ENCODE measurements around the gene MFRP. TPM values are rescaled to one million over a fixed set of nuclear protein-coding genes. Genes with fewer than 3 reads are reported as not detected.

The MFRP gene
- total and polyA plus RNA-seq, 9 donors: not detected

GRCh38 chr11:119366690-119367620 is 20.4 kb upstream of the MFRP start:
- no peak overlapping the region for H3K4me3 ChIP-seq (ENCODE audit: low read length)
- H3K27ac ChIP-seq (ENCODE audit: low read length): peak overlapping the region; percentile 91
- WGBS (ENCODE audit: insufficient coverage): 60% methylated on average over 8 of the region's 11 CpGs
- no peaks in the 10 kb centered on the region for H3K9me3 ChIP-seq (replicated peaks; ENCODE audit: control insufficient read depth, low read depth, low read length)
- peaks cover 11% of the 10 kb centered on the region for H3K27me3 ChIP-seq (ENCODE audit: control insufficient read depth, insufficient read depth, low read length)
- H3K36me3 ChIP-seq (ENCODE audit: control insufficient read depth, insufficient read depth, low read length): peaks cover 2% of the 10 kb centered on the region
- no peak for DNase-seq
- peaks cover 91% of the 10 kb centered on the region for H3K4me1 ChIP-seq (ENCODE audit: control insufficient read depth, insufficient read depth, low read length)

- peak overlapping the region; percentile 75 for H3K27ac ChIP-seq (ENCODE audit: low read length)
Observed at GRCh38 chr11:119365071-119365591, 18.6 kb upstream of the MFRP start.

DNA sequence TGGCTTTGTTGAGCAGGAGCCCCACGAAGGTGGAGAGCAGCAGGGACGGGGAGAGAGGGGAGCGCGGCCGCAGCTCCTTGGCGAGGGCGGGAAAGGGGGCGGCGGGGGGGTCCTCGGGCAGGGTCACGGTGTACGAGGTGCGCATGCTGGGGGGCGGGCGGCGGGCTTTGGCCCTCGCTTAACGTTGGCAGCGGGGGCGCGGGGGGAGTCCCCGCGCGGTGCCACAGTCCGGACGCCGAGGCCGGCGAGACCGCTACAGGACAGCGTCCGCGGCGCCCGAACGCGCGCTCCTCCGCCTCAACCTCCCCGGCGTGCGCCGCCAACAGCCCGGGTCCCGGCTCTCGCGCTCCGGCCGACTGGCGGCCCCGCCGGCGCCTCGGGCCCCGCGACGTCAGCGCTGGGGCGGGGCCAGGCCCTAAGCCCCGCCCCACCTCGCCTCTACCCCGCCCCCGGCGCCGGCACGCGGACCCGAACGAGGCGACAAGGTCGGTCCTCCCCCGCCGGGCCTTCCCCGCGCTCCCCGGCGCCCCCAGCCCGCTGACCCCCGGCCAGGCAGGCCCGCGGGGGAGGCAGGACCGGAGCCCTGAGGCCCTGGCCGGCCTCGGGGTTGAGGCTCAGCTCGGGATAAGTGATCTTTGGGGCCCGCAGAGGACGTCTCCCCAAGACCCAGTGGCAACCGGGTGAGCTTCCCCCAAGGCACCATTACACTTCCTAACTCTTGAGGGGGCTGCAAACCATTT is 17.5 kb upstream of the MFRP start:
- Histone ChIP-seq H3K36me3 (ENCODE audit: control insufficient read depth, insufficient read depth, low read length) (peaks cover 12% of the 10 kb centered on the region), H3K4me1 (ENCODE audit: control insufficient read depth, insufficient read depth, low read length) (peaks cover 82% of the 10 kb centered on the region)

More at GRCh38 chr11:119365071-119365591, 18.6 kb upstream of the MFRP start:
- DNase-seq: no peak
- H3K4me1 ChIP-seq (ENCODE audit: control insufficient read depth, insufficient read depth, low read length): peaks cover 86% of the 10 kb centered on the region
- H3K4me3 ChIP-seq (ENCODE audit: low read length): no peak overlapping the region
- H3K9me3 ChIP-seq (replicated peaks; ENCODE audit: control insufficient read depth, low read depth, low read length): no peaks in the 10 kb centered on the region
- H3K27me3 ChIP-seq (ENCODE audit: control insufficient read depth, insufficient read depth, low read length): peaks cover 11% of the 10 kb centered on the region
- H3K36me3 ChIP-seq (ENCODE audit: control insufficient read depth, insufficient read depth, low read length): peaks cover 2% of the 10 kb centered on the region
- WGBS (ENCODE audit: insufficient coverage): 82% methylated on average over 4 of the region's 6 CpGs

GRCh38 chr11:119363081-119363850 is 16.8 kb upstream of the MFRP start:
- H3K27me3 ChIP-seq (ENCODE audit: control insufficient read depth, insufficient read depth, low read length): peaks cover 11% of the 10 kb centered on the region
- peak overlapping the region; percentile 44 for H3K4me3 ChIP-seq (ENCODE audit: low read length)
- H3K36me3 ChIP-seq (ENCODE audit: control insufficient read depth, insufficient read depth, low read length): peaks cover 19% of the 10 kb centered on the region
- no peak for DNase-seq
- H3K27ac ChIP-seq (ENCODE audit: low read length): peak overlapping the region; percentile 85
- no peaks in the 10 kb centered on the region for H3K9me3 ChIP-seq (replicated peaks; ENCODE audit: control insufficient read depth, low read depth, low read length)
- H3K4me1 ChIP-seq (ENCODE audit: control insufficient read depth, insufficient read depth, low read length): peaks cover 75% of the 10 kb centered on the region
- WGBS (ENCODE audit: insufficient coverage): 29% methylated on average over 34 of the region's 44 CpGs

More for the DNA sequence above, 17.5 kb upstream of the MFRP start:
- Histone ChIP-seq H3K27me3 (ENCODE audit: control insufficient read depth, insufficient read depth, low read length) (peaks cover 11% of the 10 kb centered on the region), H3K27ac (ENCODE audit: low read length) (peak overlapping the region; percentile 85), H3K9me3 (replicated peaks; ENCODE audit: control insufficient read depth, low read depth, low read length) (no peaks in the 10 kb centered on the region), H3K4me3 (ENCODE audit: low read length) (peak overlapping the region; percentile 44)
- WGBS (ENCODE audit: insufficient coverage): 1% methylated on average over 88 of the region's 88 CpGs
- peak; percentile 75 for DNase-seq

- Histone ChIP-seq H3K27ac (ENCODE audit: low read length) (peak overlapping the region; percentile 85), H3K36me3 (ENCODE audit: control insufficient read depth, insufficient read depth, low read length) (peaks cover 23% of the 10 kb centered on the region), H3K27me3 (ENCODE audit: control insufficient read depth, insufficient read depth, low read length) (peaks cover 11% of the 10 kb centered on the region), H3K4me1 (ENCODE audit: control insufficient read depth, insufficient read depth, low read length) (peaks cover 69% of the 10 kb centered on the region), H3K4me3 (ENCODE audit: low read length) (peak overlapping the region; percentile 44), H3K9me3 (replicated peaks; ENCODE audit: control insufficient read depth, low read depth, low read length) (no peaks in the 10 kb centered on the region)
- DNase-seq: no peak
- 95% methylated on average over 3 of the region's 5 CpGs for WGBS (ENCODE audit: insufficient coverage)
Observed at GRCh38 chr11:119362741-119363080, 16.2 kb upstream of the MFRP start.

DNA sequence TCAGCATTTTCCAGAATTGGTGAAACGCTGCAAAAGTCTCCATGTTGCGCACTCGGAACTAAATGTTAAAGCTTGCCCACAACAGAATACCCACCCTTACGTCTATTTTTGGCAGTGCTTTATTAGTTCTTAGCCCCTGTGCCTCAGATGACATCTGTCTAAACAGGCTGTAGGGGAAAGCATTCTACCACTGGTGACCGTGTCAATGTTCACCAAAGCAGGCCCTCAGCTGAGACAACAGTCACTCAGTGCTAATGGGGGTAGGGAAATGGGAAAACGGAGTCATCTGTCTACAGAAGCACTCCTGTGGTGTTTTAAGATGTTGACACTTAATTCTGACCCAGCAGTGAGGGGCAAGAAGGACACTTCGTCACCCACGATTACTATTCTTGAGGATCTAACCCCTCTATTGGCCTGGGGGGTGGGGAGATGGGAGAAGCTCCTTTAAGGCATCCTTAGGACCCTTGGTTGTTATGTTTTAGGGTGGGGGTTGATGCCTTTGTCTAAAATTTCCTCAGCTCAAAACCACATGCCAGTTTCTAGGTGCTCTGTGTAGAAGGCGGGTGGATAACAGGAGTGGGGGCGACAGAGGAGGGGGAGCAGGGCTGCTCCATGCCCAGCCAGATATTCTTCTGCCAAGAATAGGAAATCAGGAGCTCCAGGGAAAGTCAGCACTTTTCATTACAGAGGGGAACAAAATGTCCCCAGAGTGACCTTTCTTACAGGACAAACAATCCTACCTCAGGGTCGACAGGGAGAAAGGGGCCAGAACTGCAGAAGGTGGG is 15.6 kb upstream of the MFRP start:
- H3K27ac ChIP-seq (ENCODE audit: low read length): peak overlapping the region; percentile 85
- WGBS (ENCODE audit: insufficient coverage): 54% methylated on average over 5 of the region's 11 CpGs
- H3K36me3 ChIP-seq (ENCODE audit: control insufficient read depth, insufficient read depth, low read length): peaks cover 28% of the 10 kb centered on the region
- no peak for DNase-seq
- peaks cover 11% of the 10 kb centered on the region for H3K27me3 ChIP-seq (ENCODE audit: control insufficient read depth, insufficient read depth, low read length)
- H3K4me1 ChIP-seq (ENCODE audit: control insufficient read depth, insufficient read depth, low read length): peaks cover 64% of the 10 kb centered on the region
- peak overlapping the region; percentile 44 for H3K4me3 ChIP-seq (ENCODE audit: low read length)
- no peaks in the 10 kb centered on the region for H3K9me3 ChIP-seq (replicated peaks; ENCODE audit: control insufficient read depth, low read depth, low read length)

GRCh38 chr11:119361056-119361787 is 14.7 kb upstream of the MFRP start:
- peak; percentile 83 for DNase-seq
- Histone ChIP-seq H3K27me3 (ENCODE audit: control insufficient read depth, insufficient read depth, low read length) (peaks cover 11% of the 10 kb centered on the region), H3K36me3 (ENCODE audit: control insufficient read depth, insufficient read depth, low read length) (peaks cover 29% of the 10 kb centered on the region), H3K27ac (ENCODE audit: low read length) (peak overlapping the region; percentile 85), H3K4me3 (ENCODE audit: low read length) (no peak overlapping the region), H3K9me3 (replicated peaks; ENCODE audit: control insufficient read depth, low read depth, low read length) (no peaks in the 10 kb centered on the region), H3K4me1 (ENCODE audit: control insufficient read depth, insufficient read depth, low read length) (peaks cover 62% of the 10 kb centered on the region)
- 16% methylated on average over 4 of the region's 8 CpGs for WGBS (ENCODE audit: insufficient coverage)

GRCh38 chr11:119359365-119360214 is 13.1 kb upstream of the MFRP start:
- no peak overlapping the region for H3K4me3 ChIP-seq (ENCODE audit: low read length)
- WGBS (ENCODE audit: insufficient coverage): 80% methylated on average over 7 of the region's 10 CpGs
- peaks cover 4% of the 10 kb centered on the region for H3K27me3 ChIP-seq (ENCODE audit: control insufficient read depth, insufficient read depth, low read length)
- DNase-seq: no peak
- peaks cover 36% of the 10 kb centered on the region for H3K36me3 ChIP-seq (ENCODE audit: control insufficient read depth, insufficient read depth, low read length)
- no peaks in the 10 kb centered on the region for H3K9me3 ChIP-seq (replicated peaks; ENCODE audit: control insufficient read depth, low read depth, low read length)
- H3K27ac ChIP-seq (ENCODE audit: low read length): peak overlapping the region; percentile 49
- H3K4me1 ChIP-seq (ENCODE audit: control insufficient read depth, insufficient read depth, low read length): peaks cover 53% of the 10 kb centered on the region

Data from muscle of leg (tissue), 11 donors.